ENCODE results near the gene ANKEF1. TPM values are rescaled to one million over a fixed set of nuclear protein-coding genes. Genes with fewer than 3 reads are reported as not detected.
A peak's percentile ranks its signal among the peaks of the same experiment; 100 is the strongest.

ANKEF1 gene
- total and polyA plus RNA-seq, 5 experiments from 2014 or later: 4.1 to 8.4 (median 7.1) TPM

DNA sequence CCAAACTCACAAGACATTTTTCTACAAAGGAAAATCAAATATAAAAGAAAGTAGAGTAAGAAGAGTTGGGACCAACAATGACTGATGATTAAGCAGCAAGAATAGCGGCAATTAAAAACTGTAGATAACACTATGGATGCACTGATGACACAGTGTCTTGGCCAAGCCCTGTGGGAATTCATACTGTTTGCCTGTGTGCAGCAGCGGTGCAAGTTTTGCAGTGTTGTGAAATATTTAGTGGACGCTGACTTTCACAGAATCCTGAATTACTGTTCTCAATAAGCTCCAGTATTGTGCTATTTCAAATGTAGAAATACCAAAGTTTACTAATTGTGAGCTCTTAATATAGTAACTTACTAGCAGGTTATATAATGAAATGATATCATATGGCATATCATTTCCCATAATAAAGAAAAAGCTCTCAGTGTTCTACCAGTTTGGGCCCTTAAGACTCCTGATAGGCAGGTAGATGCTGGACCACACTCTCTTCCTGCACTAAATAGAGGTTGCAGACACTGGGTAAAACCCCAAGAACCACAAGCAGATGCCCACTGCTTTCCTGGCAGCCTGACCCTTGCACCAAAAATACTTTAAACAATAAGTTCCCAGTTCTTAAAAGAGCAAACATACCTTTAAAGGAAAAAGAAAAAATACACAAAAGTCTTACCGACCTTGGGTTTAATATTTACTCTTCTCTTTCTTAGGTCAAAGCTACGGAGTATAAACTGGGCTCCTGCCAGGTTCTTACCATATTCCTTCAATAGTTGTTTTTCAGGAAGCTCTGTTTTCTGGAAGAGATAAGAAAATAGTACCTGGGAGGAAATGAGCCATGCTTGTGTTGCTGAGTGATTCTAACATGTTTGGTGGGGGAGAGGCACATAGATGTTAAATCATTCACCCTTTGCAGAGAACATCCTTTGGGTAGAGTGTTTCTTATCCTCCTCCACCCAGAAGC is 41.6 kb downstream of the ANKEF1 start:
- H3K27me3 Mint-ChIP-seq: peaks cover 15 to 58% (median 29%) of the 10 kb centered on the region in 5 donors
- no peak overlapping the region for H3K27ac Mint-ChIP-seq
- no peaks in the 10 kb centered on the region for H3K36me3 Mint-ChIP-seq
- DNase-seq (no peak), ATAC-seq (no peak)
- no peaks in the 10 kb centered on the region for H3K4me1 Mint-ChIP-seq
- POLR2A ChIA-PET: no interaction called here
- no peaks in the 10 kb centered on the region for H3K9me3 Mint-ChIP-seq
- no peak overlapping the region for H3K4me3 Mint-ChIP-seq

- DNase-seq (peak in 1 of 10 donors; percentile 2), ATAC-seq (no peak)
- Mint-ChIP-seq H3K27me3 (peaks cover 15 to 58% (median 27%) of the 10 kb centered on the region in 5 donors), H3K36me3 (no peaks in the 10 kb centered on the region), H3K4me1 (no peaks in the 10 kb centered on the region), H3K4me3 (no peak overlapping the region), H3K27ac (no peak overlapping the region), H3K9me3 (no peaks in the 10 kb centered on the region)
- POLR2A ChIA-PET: no interaction called here
These were observed 42.3 kb downstream of the ANKEF1 start for GRCh38 chr20:10077081-10077471.

DNA sequence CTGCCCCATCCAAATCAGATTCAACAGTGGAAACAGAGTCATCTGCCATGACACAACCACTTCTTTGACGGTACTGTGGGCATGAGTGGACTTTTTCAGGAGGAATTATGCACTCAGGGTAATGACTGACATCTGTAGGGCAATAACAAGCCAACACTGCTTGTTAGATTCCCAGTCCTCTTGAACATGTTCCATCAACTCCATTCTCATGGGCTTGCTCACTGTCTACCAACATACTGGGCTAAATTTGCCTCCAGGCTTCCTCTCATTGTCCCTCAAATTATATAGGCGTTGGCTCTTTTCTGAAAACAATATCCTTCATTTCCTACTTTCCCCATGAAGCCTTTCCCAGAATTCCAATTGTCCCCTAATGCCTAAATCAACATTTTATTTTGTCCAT is 43.1 kb downstream of the ANKEF1 start:
- no peak overlapping the region for H3K4me3 Mint-ChIP-seq
- ATAC-seq: no peak
- H3K4me1 Mint-ChIP-seq: no peaks in the 10 kb centered on the region
- POLR2A ChIA-PET: no interaction called here
- H3K36me3 Mint-ChIP-seq: no peaks in the 10 kb centered on the region
- H3K27ac Mint-ChIP-seq: no peak overlapping the region
- no peaks in the 10 kb centered on the region for H3K9me3 Mint-ChIP-seq
- DNase-seq: no peak
- peaks cover 11 to 56% (median 24%) of the 10 kb centered on the region in 5 donors for H3K27me3 Mint-ChIP-seq

DNA sequence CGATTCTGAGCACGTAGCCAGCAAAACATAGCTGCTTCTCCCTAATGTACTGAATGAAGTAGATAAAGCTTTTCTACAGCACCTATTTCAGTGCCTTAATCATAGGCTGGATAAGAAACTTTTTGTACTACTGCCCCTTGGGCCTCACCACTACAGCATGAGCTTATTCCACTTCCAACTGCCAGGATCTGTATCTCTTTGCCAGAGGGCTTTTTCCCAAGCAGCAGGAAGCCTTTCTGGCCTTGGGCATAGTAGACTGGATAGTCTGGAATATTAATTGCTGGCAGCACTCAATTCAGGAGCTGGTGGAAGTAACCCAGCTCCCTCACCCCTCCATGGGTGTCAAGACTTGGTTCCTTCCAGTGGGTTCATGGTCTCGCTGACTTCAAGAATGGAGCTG is 43.6 kb downstream of the ANKEF1 start:
- POLR2A ChIA-PET: no interaction called here
- Mint-ChIP-seq H3K4me1 (no peaks in the 10 kb centered on the region), H3K4me3 (no peak overlapping the region), H3K27ac (no peak overlapping the region), H3K27me3 (peaks cover 11 to 51% (median 24%) of the 10 kb centered on the region in 5 donors), H3K36me3 (no peaks in the 10 kb centered on the region), H3K9me3 (no peaks in the 10 kb centered on the region)
- ATAC-seq: no peak
- no peak for DNase-seq

- no peak for DNase-seq
- POLR2A ChIA-PET: no interaction called here
- Mint-ChIP-seq H3K36me3 (no peaks in the 10 kb centered on the region), H3K4me3 (no peak overlapping the region), H3K27me3 (peaks cover 10 to 40% (median 14%) of the 10 kb centered on the region in 5 donors), H3K9me3 (no peaks in the 10 kb centered on the region), H3K4me1 (no peaks in the 10 kb centered on the region), H3K27ac (no peak overlapping the region)
- ATAC-seq: no peak
These were observed 45.2 kb downstream of the ANKEF1 start for GRCh38 chr20:10079964-10080363.

DNA sequence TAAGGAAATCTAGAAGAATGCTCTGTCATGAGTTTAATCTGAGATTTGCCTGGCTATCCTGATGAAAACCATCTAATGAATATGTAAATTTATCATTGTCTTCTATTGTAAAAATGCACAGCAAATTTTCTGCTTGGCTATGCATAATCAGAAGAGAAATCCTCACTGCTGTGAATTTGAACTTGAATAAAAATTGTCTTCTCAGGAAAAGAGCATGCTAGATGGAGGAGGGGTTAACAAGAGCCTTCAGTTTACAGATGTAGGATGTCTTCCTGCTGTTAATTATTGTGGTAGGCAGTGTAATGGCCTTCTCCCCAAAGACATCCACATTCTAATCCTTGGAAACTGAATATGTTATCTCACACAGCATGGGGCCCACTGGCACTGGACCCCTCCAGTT is 45.8 kb downstream of the ANKEF1 start:
- ATAC-seq (no peak), DNase-seq (no peak)
- H3K4me1 Mint-ChIP-seq: no peaks in the 10 kb centered on the region
- peaks cover 9 to 34% (median 13%) of the 10 kb centered on the region in 5 donors for H3K27me3 Mint-ChIP-seq
- no peaks in the 10 kb centered on the region for H3K36me3 Mint-ChIP-seq
- H3K27ac Mint-ChIP-seq: no peak overlapping the region
- H3K4me3 Mint-ChIP-seq: no peak overlapping the region
- POLR2A ChIA-PET: no interaction called here
- no peaks in the 10 kb centered on the region for H3K9me3 Mint-ChIP-seq

DNA sequence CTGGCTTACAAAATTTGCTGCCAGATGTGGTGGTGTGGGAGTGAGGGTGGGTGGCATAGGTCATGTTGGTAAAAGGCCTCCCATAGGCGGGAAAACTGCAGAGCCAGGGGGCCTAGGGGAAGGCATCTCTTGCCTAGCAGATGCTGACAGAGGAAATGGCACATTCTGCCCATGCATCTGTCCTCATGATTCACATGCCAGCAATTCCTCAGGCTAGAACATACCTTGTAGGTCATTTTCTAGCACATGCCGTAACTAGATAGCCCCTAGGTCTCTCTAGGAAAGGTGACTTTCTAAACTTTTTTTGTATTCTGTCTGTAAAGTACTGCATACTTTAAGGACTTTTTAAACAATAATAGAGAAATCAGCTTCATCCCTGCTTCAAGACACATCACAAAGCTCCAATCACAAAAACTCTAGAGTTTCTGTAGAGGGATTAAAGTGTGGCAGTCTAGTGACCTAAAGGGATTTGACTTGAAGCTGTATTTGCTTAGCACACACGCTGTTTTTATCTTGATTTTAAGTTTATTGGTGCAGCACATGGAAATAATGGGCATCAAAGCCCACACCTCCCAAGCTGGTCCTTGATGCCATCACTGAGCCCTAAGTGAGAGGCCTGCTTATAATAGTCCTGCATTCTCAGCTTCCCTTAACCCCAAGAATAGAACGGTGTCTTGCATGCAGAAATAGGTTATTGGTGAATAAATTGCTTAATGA is 55.2 kb downstream of the ANKEF1 start:
- Mint-ChIP-seq H3K27me3 (peaks cover 2 to 18% (median 5%) of the 10 kb centered on the region in 5 donors), H3K27ac (no peak overlapping the region), H3K4me1 (no peaks in the 10 kb centered on the region), H3K9me3 (no peaks in the 10 kb centered on the region), H3K36me3 (no peaks in the 10 kb centered on the region), H3K4me3 (no peak overlapping the region)
- DNase-seq (no peak), ATAC-seq (no peak)
- POLR2A ChIA-PET: no interaction called here

DNA sequence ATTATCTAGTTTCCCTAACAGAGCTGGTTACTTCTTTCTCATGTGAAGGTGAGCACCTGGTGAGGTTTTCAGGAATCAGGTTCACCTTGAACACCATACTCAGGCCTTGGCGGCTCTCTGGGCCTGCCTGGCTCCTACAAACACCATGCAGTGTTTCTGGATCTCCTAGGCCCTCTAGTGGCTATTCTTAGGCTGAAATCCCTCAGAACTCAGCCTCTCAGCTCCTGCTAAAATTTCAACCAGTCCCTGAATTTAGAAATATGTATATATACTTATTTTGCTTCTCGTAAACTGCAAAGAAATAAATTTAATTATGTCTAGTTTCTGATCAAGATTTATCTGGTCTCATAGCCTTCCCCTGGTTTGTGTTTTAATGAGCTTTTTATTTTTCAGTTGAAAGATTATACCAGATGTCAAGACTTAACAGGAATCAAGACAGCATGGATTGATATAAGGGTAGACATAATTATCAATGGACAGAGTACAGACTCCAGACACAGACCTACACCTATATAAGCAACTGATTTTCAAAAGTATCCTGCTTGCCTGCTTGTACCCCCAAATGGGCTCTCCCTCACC is 55.9 kb downstream of the ANKEF1 start:
- POLR2A ChIA-PET: no interaction called here
- Mint-ChIP-seq H3K27me3 (peaks cover 2 to 23% (median 5%) of the 10 kb centered on the region in 5 donors), H3K4me1 (no peaks in the 10 kb centered on the region), H3K4me3 (no peak overlapping the region), H3K9me3 (peaks cover 0 to 2% (median 0%) of the 10 kb centered on the region in 9 donors), H3K36me3 (no peaks in the 10 kb centered on the region), H3K27ac (no peak overlapping the region)
- ATAC-seq (peak; percentile 49 to 56), DNase-seq (peak in 8 of 10 donors; percentile 3 to 63 (median 21))

GRCh38 chr20:10093087-10093591 is 58.4 kb downstream of the ANKEF1 start:
- Mint-ChIP-seq H3K27ac (no peak overlapping the region), H3K4me1 (no peaks in the 10 kb centered on the region), H3K4me3 (no peak overlapping the region), H3K9me3 (peaks cover 0 to 2% (median 0%) of the 10 kb centered on the region in 9 donors), H3K36me3 (no peaks in the 10 kb centered on the region), H3K27me3 (peaks cover 4 to 23% (median 6%) of the 10 kb centered on the region in 5 donors)
- POLR2A ChIA-PET: no interaction called here
- ATAC-seq (no peak), DNase-seq (no peak)

DNA sequence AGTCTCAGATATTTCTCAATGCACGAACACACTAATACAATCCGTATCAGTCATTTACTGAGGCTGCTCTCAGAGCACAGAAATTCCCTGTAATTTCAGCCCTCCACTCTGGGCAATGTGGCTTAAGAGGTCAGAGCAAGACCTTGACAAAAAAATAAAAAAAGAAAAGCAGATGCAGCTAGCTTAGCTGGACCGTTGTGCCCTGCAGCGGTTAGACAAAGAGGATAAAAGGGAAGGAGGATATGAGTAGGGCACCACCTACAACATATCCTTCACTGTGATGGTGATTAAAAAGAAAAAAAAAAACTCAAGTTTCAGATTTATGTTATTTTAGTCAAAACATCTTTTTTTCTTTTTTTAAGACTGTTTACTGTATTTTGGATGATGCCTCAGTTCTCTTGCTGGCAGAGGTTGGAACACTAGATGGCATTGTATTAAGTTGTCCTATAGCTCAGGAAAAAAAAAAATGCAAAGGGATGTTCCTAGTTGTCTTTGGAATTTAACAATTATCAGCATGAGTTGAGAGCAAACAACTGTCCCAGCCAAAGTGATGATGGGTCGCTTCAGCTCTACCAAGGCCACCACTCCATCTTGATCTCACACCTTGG is 59.9 kb downstream of the ANKEF1 start:
- peaks cover 6 to 23% (median 8%) of the 10 kb centered on the region in 5 donors for H3K27me3 Mint-ChIP-seq
- POLR2A ChIA-PET: no interaction called here

GRCh38 chr20:10096790-10097189 is 62.0 kb downstream of the ANKEF1 start:
- peaks cover 0 to 7% (median 1%) of the 10 kb centered on the region in 9 donors for H3K9me3 Mint-ChIP-seq
- no peak overlapping the region for H3K27ac Mint-ChIP-seq
- H3K27me3 Mint-ChIP-seq: peaks cover 6 to 23% (median 11%) of the 10 kb centered on the region in 5 donors
- POLR2A ChIA-PET: no interaction called here
- H3K4me1 Mint-ChIP-seq: no peaks in the 10 kb centered on the region
- no peak overlapping the region for H3K4me3 Mint-ChIP-seq
- H3K36me3 Mint-ChIP-seq: no peaks in the 10 kb centered on the region
- ATAC-seq: no peak
- no peak for DNase-seq

More for the DNA sequence above, 59.9 kb downstream of the ANKEF1 start:
- Mint-ChIP-seq H3K4me3 (no peak overlapping the region), H3K9me3 (peaks cover 0 to 6% (median 1%) of the 10 kb centered on the region in 9 donors), H3K4me1 (no peaks in the 10 kb centered on the region), H3K36me3 (no peaks in the 10 kb centered on the region), H3K27ac (peak overlapping the region in 1 of 10 donors; percentile 14)
- ATAC-seq (no peak), DNase-seq (no peak)

DNA sequence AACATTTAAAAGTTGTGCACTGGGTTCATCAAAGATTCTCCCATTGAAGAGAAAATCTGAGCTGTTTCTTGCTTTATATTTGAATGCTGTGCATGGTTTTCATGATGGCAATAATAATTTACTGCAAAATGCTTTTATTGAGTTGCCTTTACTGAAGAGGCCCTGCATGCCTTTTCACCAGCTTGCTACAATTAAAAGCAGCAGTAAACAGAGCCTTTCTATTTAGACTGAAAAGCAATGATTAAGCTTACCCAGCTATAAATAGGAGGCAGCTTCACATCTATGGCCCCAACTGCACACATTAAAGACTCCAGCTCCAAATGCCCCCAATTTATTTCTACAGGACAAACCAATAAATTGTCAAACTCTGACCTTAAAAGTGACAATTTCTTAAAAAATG is 70.3 kb downstream of the ANKEF1 start:
- H3K27ac Mint-ChIP-seq: no peak overlapping the region
- no peak for DNase-seq
- no peaks in the 10 kb centered on the region for H3K4me1 Mint-ChIP-seq
- peaks cover 0 to 3% (median 0%) of the 10 kb centered on the region in 3 donors for H3K36me3 Mint-ChIP-seq
- peaks cover 0 to 3% (median 0%) of the 10 kb centered on the region in 5 donors for H3K27me3 Mint-ChIP-seq
- ATAC-seq: no peak
- no peak overlapping the region for H3K4me3 Mint-ChIP-seq
- POLR2A ChIA-PET: no interaction called here
- peaks cover 0 to 10% (median 0%) of the 10 kb centered on the region in 9 donors for H3K9me3 Mint-ChIP-seq
